HEK293T (cell line): ENCODE measurements around the gene MUC15.

ENCODE experiments used
- ARNT ChIP-seq: fragments of 450-650 bp; IDR thresholded peaks from 2 replicates; pipeline ENCODE4 v1.6.1; 2017; ENCODE audit warnings: mild to moderate bottlenecking
- BHLHE40 ChIP-seq: fragments of 450-650 bp; IDR thresholded peaks from 2 replicates; pipeline ENCODE4 v1.6.1; 2016; ENCODE audit warnings: mild to moderate bottlenecking, moderate library complexity, borderline replicate concordance
- FOXA1 ChIP-seq: fragments of 450-650 bp; IDR thresholded peaks from 2 replicates; pipeline ENCODE4 v1.6.1; 2016; ENCODE audit warnings: mild to moderate bottlenecking
- FOXK2 ChIP-seq: fragments of 450-650 bp; IDR thresholded peaks from 2 replicates; pipeline ENCODE4 v1.6.1; 2016; ENCODE audit warnings: mild to moderate bottlenecking
- FOXM1 ChIP-seq: fragments of 450-650 bp; IDR thresholded peaks from 2 replicates; pipeline ENCODE4 v1.6.1; 2017; ENCODE audit warnings: mild to moderate bottlenecking, borderline replicate concordance
- HDGF ChIP-seq: fragments of 450-650 bp; IDR thresholded peaks from 2 replicates; pipeline ENCODE4 v1.6.1; 2017; ENCODE audit warnings: antibody characterized with exemption, borderline replicate concordance
- L3MBTL2 ChIP-seq: fragments of 450-650 bp; conservative IDR thresholded peaks from 2 replicates; pipeline ENCODE4 v1.6.1; 2016; ENCODE audit warnings: mild to moderate bottlenecking
- NFRKB ChIP-seq: fragments of 450-650 bp; IDR thresholded peaks from 2 replicates; pipeline ENCODE4 v1.6.1; 2016; ENCODE audit warnings: mild to moderate bottlenecking, moderate library complexity
- SP1 ChIP-seq: fragments of 450-650 bp; IDR thresholded peaks from 2 replicates; pipeline ENCODE4 v1.6.1; 2017
- TF ChIP-seq, protein P1 (sequence below): fragments of 450-650 bp; IDR thresholded peaks from 2 replicates; pipeline ENCODE4 v1.6.1; 2016

DNA sequence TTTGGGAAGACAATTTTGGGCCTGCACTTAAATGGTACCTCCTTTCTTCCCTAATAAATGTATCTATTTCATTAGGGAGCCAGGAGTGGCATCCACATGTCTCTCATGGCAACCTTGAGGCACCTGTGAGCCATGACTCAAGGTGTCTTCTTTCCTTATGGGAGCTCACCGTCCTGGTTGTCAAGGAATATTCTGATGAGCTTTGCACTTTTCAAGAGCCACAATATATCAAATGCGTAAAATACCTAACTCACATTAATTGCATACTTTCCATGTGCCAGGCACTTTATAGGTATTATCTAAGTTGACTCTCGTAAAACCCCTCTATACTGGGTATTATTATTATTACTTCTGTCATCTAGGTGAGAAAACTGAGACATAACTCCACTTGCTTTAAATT is 32.5 kb downstream of the MUC15 start:
- TF ChIP-seq SP1: no peak
- no peak for TF ChIP-seq HDGF
- no peak for TF ChIP-seq NFRKB
- no peak for TF ChIP-seq FOXM1
- no peak for TF ChIP-seq FOXK2
- no peak for TF ChIP-seq L3MBTL2
- TF ChIP-seq ARNT: no peak
- no peak for TF ChIP-seq BHLHE40
- TF ChIP-seq, protein P1, sequence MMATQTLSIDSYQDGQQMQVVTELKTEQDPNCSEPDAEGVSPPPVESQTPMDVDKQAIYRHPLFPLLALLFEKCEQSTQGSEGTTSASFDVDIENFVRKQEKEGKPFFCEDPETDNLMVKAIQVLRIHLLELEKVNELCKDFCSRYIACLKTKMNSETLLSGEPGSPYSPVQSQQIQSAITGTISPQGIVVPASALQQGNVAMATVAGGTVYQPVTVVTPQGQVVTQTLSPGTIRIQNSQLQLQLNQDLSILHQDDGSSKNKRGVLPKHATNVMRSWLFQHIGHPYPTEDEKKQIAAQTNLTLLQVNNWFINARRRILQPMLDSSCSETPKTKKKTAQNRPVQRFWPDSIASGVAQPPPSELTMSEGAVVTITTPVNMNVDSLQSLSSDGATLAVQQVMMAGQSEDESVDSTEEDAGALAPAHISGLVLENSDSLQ: no peak
- TF ChIP-seq FOXA1: no peak
